Uterus (tissue), 2 donors: Measurements from ENCODE around the gene BRPF3.

Experiments
- CTCF ChIP-seq, 4 experiments: fragments of 200-600 bp in 2 of 4; fragments of 450-650 bp in 2 of 4; sonication (generic) in 2 of 4; IDR thresholded peaks; one replicate each; pipeline ENCODE4 v1.5.1; 2016 to 2019; ENCODE audit warnings: antibody characterized with exemption in 4 of 4, mild to moderate bottlenecking in 2 of 4, moderate library complexity in 1 of 4
- POLR2A ChIP-seq, 2 donors: fragments of 450-650 bp; IDR thresholded peaks; one replicate each; pipeline ENCODE4 v1.6.1; 2016; ENCODE audit warnings: antibody characterized with exemption in 2 of 2, mild to moderate bottlenecking in 1 of 2, moderate library complexity in 1 of 2

- TF ChIP-seq CTCF (IDR thresholded peaks at IDR 0.05) (no peak), POLR2A (IDR thresholded peaks at IDR 0.05) (no peak)
Observed at GRCh38 chr6:36242626-36243025, 46.1 kb downstream of the BRPF3 start.
